Measurements from ENCODE around the gene RPIA.
"Not testable (repeated sequence)": the region's sequence is repeated elsewhere in the genome, so short reads cannot be mapped to it uniquely, and the experiment has no call there.

Gene RPIA

DNA sequence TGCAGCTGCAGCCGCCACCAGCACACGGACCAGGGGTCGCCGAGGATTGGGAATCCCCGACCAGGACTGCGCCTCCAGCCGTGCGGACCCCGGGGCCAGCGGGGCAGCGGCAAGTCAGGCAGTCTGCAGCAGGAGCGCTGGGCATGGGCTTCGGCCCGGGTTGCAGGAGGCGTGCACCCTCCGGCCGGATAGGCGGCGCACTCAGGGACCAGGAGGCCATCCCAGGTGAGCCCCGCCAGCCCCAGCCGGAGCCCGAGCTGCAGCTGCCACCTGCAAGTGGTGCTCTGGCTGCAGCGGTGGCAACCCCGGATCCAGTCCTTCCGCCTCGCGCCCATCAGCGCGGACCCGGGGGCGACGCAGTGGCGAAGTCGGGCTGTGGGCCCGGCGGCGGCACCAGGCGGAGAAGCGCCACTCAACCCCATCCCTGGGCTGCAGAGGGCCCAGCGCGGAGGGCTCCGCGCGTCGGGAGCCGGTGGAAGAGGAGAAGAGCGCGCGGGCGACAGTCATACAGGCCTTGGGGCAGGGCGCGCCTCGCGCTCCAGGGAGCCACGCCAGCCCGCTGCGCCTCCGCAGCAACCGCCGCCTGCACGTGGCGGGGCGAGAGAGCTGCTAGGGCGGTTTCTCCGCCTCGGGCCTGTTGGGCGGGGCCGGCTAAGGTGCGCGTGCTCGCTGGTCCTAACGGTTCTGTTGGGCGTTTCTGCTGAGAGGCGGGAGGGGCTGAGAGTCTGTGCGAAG is 73.8 kb downstream of the RPIA start:
- H3K27me3 ChIP-seq, result peaks cover 58% of the 10 kb centered on the region
- TF ChIP-seq, protein P1, sequence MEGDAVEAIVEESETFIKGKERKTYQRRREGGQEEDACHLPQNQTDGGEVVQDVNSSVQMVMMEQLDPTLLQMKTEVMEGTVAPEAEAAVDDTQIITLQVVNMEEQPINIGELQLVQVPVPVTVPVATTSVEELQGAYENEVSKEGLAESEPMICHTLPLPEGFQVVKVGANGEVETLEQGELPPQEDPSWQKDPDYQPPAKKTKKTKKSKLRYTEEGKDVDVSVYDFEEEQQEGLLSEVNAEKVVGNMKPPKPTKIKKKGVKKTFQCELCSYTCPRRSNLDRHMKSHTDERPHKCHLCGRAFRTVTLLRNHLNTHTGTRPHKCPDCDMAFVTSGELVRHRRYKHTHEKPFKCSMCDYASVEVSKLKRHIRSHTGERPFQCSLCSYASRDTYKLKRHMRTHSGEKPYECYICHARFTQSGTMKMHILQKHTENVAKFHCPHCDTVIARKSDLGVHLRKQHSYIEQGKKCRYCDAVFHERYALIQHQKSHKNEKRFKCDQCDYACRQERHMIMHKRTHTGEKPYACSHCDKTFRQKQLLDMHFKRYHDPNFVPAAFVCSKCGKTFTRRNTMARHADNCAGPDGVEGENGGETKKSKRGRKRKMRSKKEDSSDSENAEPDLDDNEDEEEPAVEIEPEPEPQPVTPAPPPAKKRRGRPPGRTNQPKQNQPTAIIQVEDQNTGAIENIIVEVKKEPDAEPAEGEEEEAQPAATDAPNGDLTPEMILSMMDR (IDR thresholded peaks at IDR 0.05), result no peak
- no peaks in the 10 kb centered on the region for H3K36me3 ChIP-seq
- peaks cover 11 to 12% of the 10 kb centered on the region in 2 experiments for H3K4me1 ChIP-seq (ENCODE audit: control insufficient read depth in 1 of 2, insufficient read depth in 1 of 2, low read depth in 1 of 2, low read length in 1 of 2)
- peak overlapping the region in 1 of 2 experiments; percentile 43 for H3K4me3 ChIP-seq (ENCODE audit: low read depth in 1 of 2, low read length in 1 of 2)
- H3K9me3 ChIP-seq, result no peaks in the 10 kb centered on the region
- H3K27ac ChIP-seq, result no peak overlapping the region

DNA sequence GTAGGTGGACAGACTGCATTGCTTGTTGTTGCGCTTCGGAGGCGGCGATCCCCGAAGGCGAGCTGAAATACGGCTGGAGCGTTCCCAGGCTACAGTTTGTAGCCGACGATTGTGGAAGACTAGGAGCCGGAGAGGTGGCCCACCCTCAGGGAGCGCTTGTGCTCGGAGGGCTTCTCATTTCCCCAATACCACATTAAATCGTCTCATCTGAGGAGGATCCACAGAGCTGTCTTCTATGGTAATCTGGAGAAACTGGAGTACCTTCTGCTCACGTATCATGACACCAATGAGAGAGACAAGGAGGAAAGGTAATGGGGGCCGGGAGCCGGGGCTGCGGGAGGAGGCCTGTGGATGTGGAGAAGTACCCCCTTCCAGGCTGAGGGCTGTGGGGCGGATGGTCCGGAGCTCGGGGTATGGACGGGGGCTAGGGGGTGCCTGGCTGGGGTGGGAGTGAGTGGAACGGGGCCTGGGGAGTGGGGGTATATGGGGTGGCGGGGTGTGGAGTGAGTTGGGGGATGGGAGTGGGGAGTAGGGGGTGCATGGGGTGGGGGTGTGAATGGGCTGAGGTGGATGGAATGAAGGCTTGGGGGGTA is 74.5 kb downstream of the RPIA start:
- H3K27me3 ChIP-seq, result peaks cover 58% of the 10 kb centered on the region
- not testable (repeated sequence) for H3K27ac ChIP-seq, H3K9me3 ChIP-seq, H3K36me3 ChIP-seq
- H3K4me3 ChIP-seq (ENCODE audit: low read depth in 1 of 2, low read length in 1 of 2), result peak overlapping the region in 1 of 2 experiments; percentile 43
- H3K4me1 ChIP-seq (ENCODE audit: control insufficient read depth in 1 of 2, insufficient read depth in 1 of 2, low read depth in 1 of 2, low read length in 1 of 2), result peaks cover 11 to 12% of the 10 kb centered on the region in 2 experiments

DNA sequence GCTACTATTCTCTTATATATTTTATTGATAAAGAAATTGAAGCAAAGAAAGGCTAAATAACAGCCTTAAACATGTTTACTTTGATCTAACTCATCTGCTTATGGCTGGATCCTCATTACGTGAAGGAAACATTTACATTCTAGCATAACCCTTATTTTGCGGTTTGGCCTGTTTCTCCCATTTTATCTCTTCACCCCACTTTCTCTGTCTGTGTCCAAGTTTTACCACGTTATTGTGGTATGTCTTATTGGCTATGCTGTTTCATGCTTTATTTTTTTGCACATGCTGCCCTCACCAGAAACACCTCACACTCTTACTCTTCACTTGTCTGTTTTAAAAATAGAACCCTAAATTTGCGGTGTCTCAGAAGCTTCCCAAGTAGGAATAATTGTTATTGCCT is 78.5 kb downstream of the RPIA start:
- Histone ChIP-seq H3K9me3 (no peaks in the 10 kb centered on the region), H3K36me3 (no peaks in the 10 kb centered on the region), H3K27me3 (peaks cover 42% of the 10 kb centered on the region), H3K4me3 (ENCODE audit: low read depth in 1 of 2, low read length in 1 of 2) (no peak overlapping the region), H3K27ac (no peak overlapping the region), H3K4me1 (ENCODE audit: control insufficient read depth in 1 of 2, insufficient read depth in 1 of 2, low read depth in 1 of 2, low read length in 1 of 2) (peaks cover 8% of the 10 kb centered on the region in 2 experiments)
- TF ChIP-seq, protein P1 (IDR thresholded peaks at IDR 0.05), result no peak

DNA sequence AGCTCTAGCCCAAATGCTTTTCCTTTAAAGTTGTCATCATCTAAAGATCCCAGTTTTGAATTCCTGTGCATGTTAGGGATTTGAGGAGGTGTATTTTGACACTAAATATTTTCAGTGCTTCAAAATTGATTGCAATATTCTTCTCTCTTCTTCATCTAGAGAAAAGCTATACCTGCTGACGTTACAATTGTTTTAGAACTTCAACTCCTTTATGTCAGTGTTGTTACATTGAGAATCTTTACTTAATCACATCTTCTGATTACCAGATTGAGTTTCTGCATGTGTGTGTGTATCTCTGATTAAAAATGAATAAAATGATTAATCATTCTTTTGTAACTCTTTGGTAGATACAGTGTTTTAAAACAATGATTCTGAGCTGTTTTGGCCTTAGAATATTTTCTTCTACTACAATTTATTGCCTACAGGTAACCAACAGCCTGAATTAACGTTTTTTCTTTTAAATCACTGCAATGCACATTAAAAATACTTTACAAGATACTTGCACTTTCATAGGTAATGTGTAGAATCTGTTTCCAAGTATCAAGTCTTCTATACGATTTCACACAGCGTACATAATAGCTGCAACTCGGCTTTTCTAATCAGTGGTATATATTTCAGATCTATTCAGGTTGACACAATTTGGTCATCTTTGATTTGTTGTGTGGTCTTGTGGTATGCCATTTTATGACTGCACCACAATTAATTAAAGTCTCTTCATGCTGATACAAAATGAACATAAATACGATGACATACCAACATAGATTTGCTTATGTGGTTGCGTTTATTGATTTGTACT is 82.0 kb downstream of the RPIA start:
- H3K4me1 ChIP-seq (ENCODE audit: control insufficient read depth in 1 of 2, insufficient read depth in 1 of 2, low read depth in 1 of 2, low read length in 1 of 2); H3K27me3 ChIP-seq; H3K4me3 ChIP-seq (ENCODE audit: low read depth in 1 of 2, low read length in 1 of 2); H3K27ac ChIP-seq; H3K9me3 ChIP-seq; H3K36me3 ChIP-seq: not testable (repeated sequence)

DNA sequence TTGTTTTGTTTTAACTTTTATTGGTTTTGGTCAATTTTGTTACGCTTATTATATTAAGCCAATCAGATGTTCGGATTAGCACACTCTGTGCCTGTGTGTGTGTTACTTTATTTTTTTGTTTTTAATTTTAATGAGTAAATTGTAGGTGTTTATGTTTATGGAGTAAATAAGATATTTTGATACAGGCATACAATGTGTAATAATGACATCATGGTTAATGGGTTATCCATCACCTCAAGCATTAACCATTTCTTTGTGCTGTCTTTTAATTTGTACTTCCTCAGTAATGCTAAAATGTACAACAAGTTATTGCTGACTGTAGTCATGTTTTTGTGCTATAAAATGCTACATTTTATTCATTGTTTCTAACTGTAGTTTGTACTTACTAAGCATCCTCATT is 97.7 kb downstream of the RPIA start:
- not testable (repeated sequence) for H3K27ac ChIP-seq; H3K9me3 ChIP-seq; H3K27me3 ChIP-seq; H3K4me3 ChIP-seq (ENCODE audit: low read depth in 1 of 2, low read length in 1 of 2); H3K36me3 ChIP-seq
- H3K4me1 ChIP-seq (ENCODE audit: control insufficient read depth in 1 of 2, insufficient read depth in 1 of 2, low read depth in 1 of 2, low read length in 1 of 2), result peaks cover 6 to 22% of the 10 kb centered on the region in 2 experiments

DNA sequence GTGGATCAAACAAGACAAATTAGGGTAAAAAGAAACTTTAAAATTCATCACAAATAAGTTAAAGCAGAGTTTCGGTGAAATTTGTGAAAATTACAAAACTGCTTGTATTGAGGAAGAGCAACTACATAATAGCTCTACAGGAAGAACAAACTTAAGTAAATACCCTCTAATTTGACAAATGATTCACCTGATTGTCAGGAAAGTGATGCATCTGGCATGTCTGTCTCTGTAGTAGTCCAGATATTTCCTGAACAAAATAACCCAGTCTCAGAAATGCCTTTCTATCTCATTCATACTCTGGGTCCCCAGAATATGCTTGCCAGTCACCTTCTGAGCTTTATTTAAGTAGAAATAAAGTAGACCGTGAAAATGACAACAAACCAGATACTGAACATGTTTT is 104.5 kb downstream of the RPIA start:
- peaks cover 0 to 11% of the 10 kb centered on the region in 2 experiments for H3K4me1 ChIP-seq (ENCODE audit: control insufficient read depth in 1 of 2, insufficient read depth in 1 of 2, low read depth in 1 of 2, low read length in 1 of 2)
- not testable (repeated sequence) for H3K4me3 ChIP-seq (ENCODE audit: low read depth in 1 of 2, low read length in 1 of 2); H3K9me3 ChIP-seq; H3K27me3 ChIP-seq; H3K27ac ChIP-seq; H3K36me3 ChIP-seq

DNA sequence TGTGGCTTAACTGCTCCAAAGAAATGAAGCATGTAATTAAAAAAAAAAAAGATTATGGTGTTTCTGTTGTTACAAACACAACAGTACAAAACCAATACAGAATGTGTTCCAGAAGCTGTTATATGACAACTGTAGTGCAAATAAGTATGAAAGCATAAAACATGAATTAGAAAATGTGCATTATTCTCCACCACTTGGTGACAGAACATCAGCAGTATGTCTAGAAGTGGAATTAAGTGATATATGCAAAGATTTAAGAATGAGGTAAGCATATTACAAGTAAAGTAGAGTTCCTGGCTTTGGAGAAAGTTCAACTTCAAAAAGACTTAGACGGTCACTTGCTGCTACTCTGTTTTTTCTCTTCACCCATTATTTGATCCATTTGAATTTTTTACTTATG is 105.0 kb downstream of the RPIA start:
- H3K27me3 ChIP-seq, H3K36me3 ChIP-seq: not testable (repeated sequence)

GRCh38 chr2:88797164-88797563 is 105.7 kb downstream of the RPIA start:
- H3K4me1 ChIP-seq (ENCODE audit: control insufficient read depth in 1 of 2, insufficient read depth in 1 of 2, low read depth in 1 of 2, low read length in 1 of 2), result peaks cover 0 to 11% of the 10 kb centered on the region in 2 experiments
- not testable (repeated sequence) for H3K27me3 ChIP-seq

More for the DNA sequence above, 105.0 kb downstream of the RPIA start:
- H3K27ac ChIP-seq; H3K9me3 ChIP-seq; H3K4me3 ChIP-seq (ENCODE audit: low read depth in 1 of 2, low read length in 1 of 2): not testable (repeated sequence)
- peaks cover 0 to 11% of the 10 kb centered on the region in 2 experiments for H3K4me1 ChIP-seq (ENCODE audit: control insufficient read depth in 1 of 2, insufficient read depth in 1 of 2, low read depth in 1 of 2, low read length in 1 of 2)

More at GRCh38 chr2:88797164-88797563, 105.7 kb downstream of the RPIA start:
- not testable (repeated sequence) for H3K27ac ChIP-seq; H3K4me3 ChIP-seq (ENCODE audit: low read depth in 1 of 2, low read length in 1 of 2); H3K9me3 ChIP-seq; H3K36me3 ChIP-seq
